ENCODE measurements around the gene PRR22.

DNA sequence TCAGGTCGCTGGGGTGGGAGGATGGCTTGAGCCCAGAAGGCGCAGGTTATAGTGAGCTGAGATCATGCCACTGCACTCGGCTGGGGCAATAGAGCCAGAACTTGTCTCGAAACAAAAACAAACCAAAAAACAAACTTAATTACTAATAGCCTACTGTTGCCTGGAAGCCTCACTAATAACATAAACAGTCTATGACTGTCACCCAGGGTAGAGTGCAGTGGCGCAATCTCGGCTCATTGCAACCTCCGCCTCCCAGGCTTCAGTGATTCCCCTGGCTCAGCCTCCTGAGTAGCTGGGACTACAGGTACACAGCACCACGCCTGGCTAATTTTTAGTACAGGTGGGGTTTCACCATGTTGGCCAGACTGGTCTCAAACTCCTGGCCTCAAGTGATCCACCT is 46.1 kb downstream of the PRR22 start:
- TF ChIP-seq, protein P1, sequence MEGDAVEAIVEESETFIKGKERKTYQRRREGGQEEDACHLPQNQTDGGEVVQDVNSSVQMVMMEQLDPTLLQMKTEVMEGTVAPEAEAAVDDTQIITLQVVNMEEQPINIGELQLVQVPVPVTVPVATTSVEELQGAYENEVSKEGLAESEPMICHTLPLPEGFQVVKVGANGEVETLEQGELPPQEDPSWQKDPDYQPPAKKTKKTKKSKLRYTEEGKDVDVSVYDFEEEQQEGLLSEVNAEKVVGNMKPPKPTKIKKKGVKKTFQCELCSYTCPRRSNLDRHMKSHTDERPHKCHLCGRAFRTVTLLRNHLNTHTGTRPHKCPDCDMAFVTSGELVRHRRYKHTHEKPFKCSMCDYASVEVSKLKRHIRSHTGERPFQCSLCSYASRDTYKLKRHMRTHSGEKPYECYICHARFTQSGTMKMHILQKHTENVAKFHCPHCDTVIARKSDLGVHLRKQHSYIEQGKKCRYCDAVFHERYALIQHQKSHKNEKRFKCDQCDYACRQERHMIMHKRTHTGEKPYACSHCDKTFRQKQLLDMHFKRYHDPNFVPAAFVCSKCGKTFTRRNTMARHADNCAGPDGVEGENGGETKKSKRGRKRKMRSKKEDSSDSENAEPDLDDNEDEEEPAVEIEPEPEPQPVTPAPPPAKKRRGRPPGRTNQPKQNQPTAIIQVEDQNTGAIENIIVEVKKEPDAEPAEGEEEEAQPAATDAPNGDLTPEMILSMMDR (IDR thresholded peaks at IDR 0.05) = no peak
- no peak for TF ChIP-seq POLR2A (IDR thresholded peaks at IDR 0.05)
- no peak for TF ChIP-seq EP300 (IDR thresholded peaks at IDR 0.05)
- no peak for TF ChIP-seq POLR2AphosphoS5 (IDR thresholded peaks at IDR 0.05)

All from suprapubic skin (tissue), 4 donors.